22Rv1 (cell line): ENCODE measurements around the gene CUL3.

Source experiments
- CTCF ChIP-seq: fragments of 450-650 bp; IDR thresholded peaks from 2 replicates; pipeline ENCODE4 v1.5.1; 2017; ENCODE audit warnings: mild to moderate bottlenecking
- ZFX ChIP-seq: fragments of 450-650 bp; IDR thresholded peaks from 2 replicates; pipeline ENCODE4 v1.6.1; 2017; ENCODE audit warnings: antibody characterized with exemption, borderline replicate concordance

GRCh38 chr2:224457408-224458096, 127.6 kb downstream of the CUL3 start:
- no peak for TF ChIP-seq CTCF
- no peak for TF ChIP-seq ZFX
